HFFc6 (cell line): Measurements from ENCODE around the gene ARHGAP9. TPM values are rescaled to one million over a fixed set of nuclear protein-coding genes. Genes with fewer than 3 reads are reported as not detected.
A peak's percentile ranks its signal among the peaks of the same experiment; 100 is the strongest.

Experiments
- DNase-seq: peaks from one replicate; pipeline ENCODE4 v3.0.0-alpha.2; 2018
- H3K27ac Mint-ChIP-seq: 2 replicates; pipeline ENCODE4 v1.8.0; 2020; ENCODE audit warnings: mild to moderate bottlenecking, mixed read lengths
- H3K27me3 Mint-ChIP-seq: 2 replicates; pipeline ENCODE4 v1.8.0; 2021; ENCODE audit warnings: mild to moderate bottlenecking, moderate library complexity, mixed read lengths; ENCODE audit not compliant: insufficient read depth
- H3K36me3 Mint-ChIP-seq: 2 replicates; pipeline ENCODE4 v1.8.0; 2021; ENCODE audit warnings: low read depth, mixed read lengths
- H3K4me1 Mint-ChIP-seq: 2 replicates; pipeline ENCODE4 v1.8.0; 2020; ENCODE audit warnings: low read depth, mixed read lengths
- H3K4me3 Mint-ChIP-seq: 2 replicates; pipeline ENCODE4 v1.8.0; 2020; ENCODE audit warnings: mild to moderate bottlenecking, moderate library complexity, mixed read lengths
- H3K9me3 Mint-ChIP-seq: 2 replicates; pipeline ENCODE4 v1.8.0; 2020; ENCODE audit warnings: mild to moderate bottlenecking, mixed read lengths
- total RNA-seq, 6 experiments: library from RNA; stranded (reverse); fragmentation: NEBNext Ultra II Directional; extraction: Animal tissue kit (Norgen Biotek cat#: 25700); gene quantifications; 2 replicates in 1 of 6; 3 replicates in 5 of 6; pipeline ENCODE4 v1.2.3, GENCODE V29; 2021
- TF ChIP-seq, protein P1 (sequence below): fragments of 200-600 bp; sonication (generic); IDR thresholded peaks from 2 replicates; pipeline ENCODE4 v1.5.0; 2021; ENCODE audit warnings: antibody characterized with exemption, mild to moderate bottlenecking

Gene ARHGAP9
- total RNA-seq, 6 experiments from 2014 or later = 0.11 to 0.85 (median 0.21) TPM; not detected in 1

- TF ChIP-seq, protein P1, sequence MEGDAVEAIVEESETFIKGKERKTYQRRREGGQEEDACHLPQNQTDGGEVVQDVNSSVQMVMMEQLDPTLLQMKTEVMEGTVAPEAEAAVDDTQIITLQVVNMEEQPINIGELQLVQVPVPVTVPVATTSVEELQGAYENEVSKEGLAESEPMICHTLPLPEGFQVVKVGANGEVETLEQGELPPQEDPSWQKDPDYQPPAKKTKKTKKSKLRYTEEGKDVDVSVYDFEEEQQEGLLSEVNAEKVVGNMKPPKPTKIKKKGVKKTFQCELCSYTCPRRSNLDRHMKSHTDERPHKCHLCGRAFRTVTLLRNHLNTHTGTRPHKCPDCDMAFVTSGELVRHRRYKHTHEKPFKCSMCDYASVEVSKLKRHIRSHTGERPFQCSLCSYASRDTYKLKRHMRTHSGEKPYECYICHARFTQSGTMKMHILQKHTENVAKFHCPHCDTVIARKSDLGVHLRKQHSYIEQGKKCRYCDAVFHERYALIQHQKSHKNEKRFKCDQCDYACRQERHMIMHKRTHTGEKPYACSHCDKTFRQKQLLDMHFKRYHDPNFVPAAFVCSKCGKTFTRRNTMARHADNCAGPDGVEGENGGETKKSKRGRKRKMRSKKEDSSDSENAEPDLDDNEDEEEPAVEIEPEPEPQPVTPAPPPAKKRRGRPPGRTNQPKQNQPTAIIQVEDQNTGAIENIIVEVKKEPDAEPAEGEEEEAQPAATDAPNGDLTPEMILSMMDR = no peak
- H3K27ac Mint-ChIP-seq = no peak overlapping the region
- H3K9me3 Mint-ChIP-seq = no peaks in the 10 kb centered on the region
- H3K27me3 Mint-ChIP-seq = peaks cover 10% of the 10 kb centered on the region
- no peak for DNase-seq
- no peaks in the 10 kb centered on the region for H3K36me3 Mint-ChIP-seq
- H3K4me3 Mint-ChIP-seq = no peak overlapping the region
- peaks cover 19% of the 10 kb centered on the region for H3K4me1 Mint-ChIP-seq
Observed at GRCh38 chr12:57464569-57464968, 15.1 kb downstream of the ARHGAP9 start.

GRCh38 chr12:57462912-57463253 is 16.8 kb downstream of the ARHGAP9 start:
- Mint-ChIP-seq H3K27ac (peak overlapping the region; percentile 84), H3K4me1 (peaks cover 34% of the 10 kb centered on the region), H3K4me3 (peak overlapping the region; percentile 93; the same call in 1 of the 2 replicates), H3K9me3 (no peaks in the 10 kb centered on the region), H3K27me3 (peaks cover 12% of the 10 kb centered on the region), H3K36me3 (no peaks in the 10 kb centered on the region)
- no peak for DNase-seq
- TF ChIP-seq, protein P1 = peak; percentile 51

DNA sequence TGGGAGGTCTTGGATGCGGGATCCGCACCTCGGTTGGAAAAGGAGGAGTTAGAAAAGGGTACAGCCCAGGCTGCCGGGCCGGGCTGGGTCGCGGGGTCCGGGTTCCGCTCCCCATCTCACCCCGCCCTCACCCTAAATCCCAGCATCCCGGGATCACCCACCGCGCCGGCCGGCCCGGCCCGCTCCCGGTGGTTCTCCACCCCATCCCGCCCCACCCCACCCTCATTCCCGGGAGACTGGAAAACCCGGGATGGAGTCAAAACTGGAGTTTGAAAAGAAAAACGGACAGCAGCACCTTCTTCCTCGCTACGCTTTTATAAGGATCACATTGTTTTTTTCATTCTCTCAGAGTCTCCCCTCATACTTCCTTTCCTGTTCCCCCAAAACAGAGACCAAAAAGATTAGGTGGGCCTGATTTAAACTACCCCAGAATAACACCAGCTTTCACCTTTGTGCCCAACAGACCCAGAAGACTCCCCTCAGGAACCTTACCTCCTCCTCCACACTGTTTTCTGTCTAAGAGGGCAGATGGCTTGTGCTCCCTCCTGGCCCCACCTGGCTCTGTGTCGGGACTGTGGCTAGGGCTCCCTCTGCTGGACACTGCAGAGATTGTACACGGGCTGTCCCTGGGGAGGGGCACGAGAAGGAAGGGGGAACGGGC is 17.3 kb downstream of the ARHGAP9 start:
- peaks cover 39% of the 10 kb centered on the region for H3K4me1 Mint-ChIP-seq
- DNase-seq = peak; percentile 81
- H3K27ac Mint-ChIP-seq = peak overlapping the region; percentile 87
- no peaks in the 10 kb centered on the region for H3K36me3 Mint-ChIP-seq
- H3K9me3 Mint-ChIP-seq = no peaks in the 10 kb centered on the region
- peaks cover 10% of the 10 kb centered on the region for H3K27me3 Mint-ChIP-seq
- TF ChIP-seq, protein P1 = peak; percentile 94
- peak overlapping the region; percentile 93 for H3K4me3 Mint-ChIP-seq

DNA sequence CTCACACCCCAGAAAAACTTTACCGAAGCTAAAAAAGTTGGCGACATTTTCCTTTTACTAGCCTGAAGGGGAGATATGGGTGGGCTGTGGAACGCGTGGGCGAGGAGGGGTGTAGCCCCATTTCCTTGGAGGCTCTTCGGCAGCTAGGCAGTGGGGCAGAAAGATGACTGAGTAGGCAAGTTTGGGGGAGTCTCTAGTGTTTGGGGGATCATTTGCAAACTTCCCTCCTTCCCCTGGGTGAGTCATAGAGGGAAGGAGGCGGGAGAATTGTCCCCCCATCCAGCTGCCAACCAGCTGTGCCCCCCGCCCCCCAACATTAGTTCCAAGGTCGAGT is 17.8 kb downstream of the ARHGAP9 start:
- H3K9me3 Mint-ChIP-seq = no peaks in the 10 kb centered on the region
- no peaks in the 10 kb centered on the region for H3K36me3 Mint-ChIP-seq
- H3K4me1 Mint-ChIP-seq = peaks cover 40% of the 10 kb centered on the region
- TF ChIP-seq, protein P1 = no peak
- peak overlapping the region; percentile 87 for H3K27ac Mint-ChIP-seq
- peak; percentile 14 for DNase-seq
- H3K27me3 Mint-ChIP-seq = peaks cover 10% of the 10 kb centered on the region
- H3K4me3 Mint-ChIP-seq = peak overlapping the region; percentile 93

DNA sequence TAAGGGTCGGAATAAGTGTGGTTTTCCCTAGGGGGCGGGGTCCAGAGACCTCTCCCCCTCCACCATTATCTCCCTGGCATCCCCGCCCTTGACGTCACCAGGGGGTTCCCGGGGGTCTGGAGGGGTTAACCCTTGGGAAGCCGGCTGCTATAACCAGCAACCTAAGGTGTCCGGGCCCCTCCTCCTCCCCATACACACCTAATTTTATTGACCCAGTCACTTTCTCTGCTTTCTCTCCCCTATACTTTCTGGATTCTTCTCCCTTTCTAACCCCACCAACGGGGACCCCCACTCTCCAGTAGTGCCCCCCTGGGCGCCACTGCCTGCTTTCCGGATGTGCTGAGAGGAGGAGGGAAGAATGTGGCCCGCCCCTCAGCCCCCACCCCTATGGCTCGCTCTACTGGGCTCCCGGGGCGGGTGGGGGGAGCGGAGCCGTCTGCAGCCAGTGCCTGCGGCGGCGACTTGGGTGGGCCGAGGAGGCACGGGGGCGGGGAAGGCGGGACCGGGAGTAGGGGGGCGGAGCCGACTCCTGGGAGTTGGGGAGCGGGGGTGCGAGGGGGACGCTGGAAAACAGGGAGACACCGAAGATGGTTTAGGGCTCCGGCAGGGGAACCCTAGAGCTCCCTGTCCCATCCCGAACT is 18.3 kb downstream of the ARHGAP9 start:
- DNase-seq = peak; percentile 40
- TF ChIP-seq, protein P1 = no peak
- Mint-ChIP-seq H3K4me3 (peak overlapping the region; percentile 93), H3K4me1 (peaks cover 40% of the 10 kb centered on the region), H3K27me3 (peaks cover 10% of the 10 kb centered on the region), H3K9me3 (no peaks in the 10 kb centered on the region), H3K36me3 (no peaks in the 10 kb centered on the region), H3K27ac (peak overlapping the region; percentile 87)
